Uterus (tissue), 4 donors: Measurements from ENCODE around the gene HABP4. TPM values are rescaled to one million over a fixed set of nuclear protein-coding genes. Genes with fewer than 3 reads are reported as not detected.

ENCODE experiments used
- DNase-seq, 2 donors: peaks; one replicate each; pipeline ENCODE4 v3.0.0-alpha.2; 2019 to 2020
- H3K27ac ChIP-seq, 2 donors: fragments of 200-600 bp; sonication (generic); 1 replicate in 1 of 2; 2 replicates in 1 of 2; pipeline ENCODE4 v1.5.1; 2016 to 2018
- H3K27me3 ChIP-seq, 2 donors: fragments of 200-600 bp; sonication (generic); one replicate each; pipeline ENCODE4 v1.5.1; 2018 to 2019; ENCODE audit warnings: control low read depth in 1 of 2
- H3K36me3 ChIP-seq, 2 donors: fragments of 200-600 bp; sonication (generic); one replicate each; pipeline ENCODE4 v1.5.1; 2019; ENCODE audit warnings: control low read depth in 1 of 2
- H3K4me1 ChIP-seq, 2 donors: fragments of 200-600 bp; sonication (generic); one replicate each; pipeline ENCODE4 v1.5.1; 2018 to 2019; ENCODE audit warnings: control low read depth in 1 of 2
- H3K4me3 ChIP-seq, 2 donors: fragments of 200-600 bp; sonication (generic); 1 replicate in 1 of 2; 2 replicates in 1 of 2; pipeline ENCODE4 v1.5.1; 2018 to 2019; ENCODE audit warnings: mild to moderate bottlenecking in 1 of 2
- H3K9me3 ChIP-seq, 2 donors: fragments of 200-600 bp; sonication (generic); one replicate each; pipeline ENCODE4 v1.5.1; 2019; ENCODE audit warnings: control low read depth in 1 of 2
- POLR2A ChIP-seq, 2 donors: fragments of 450-650 bp; IDR thresholded peaks; one replicate each; pipeline ENCODE4 v1.6.1; 2016; ENCODE audit warnings: antibody characterized with exemption in 2 of 2, mild to moderate bottlenecking in 1 of 2, moderate library complexity in 1 of 2
- intact Hi-C: fragments of 100-400 bp; cut with DNase I; formaldehyde crosslinking; loops from one replicate; pipeline ENCODE4 v1.15.1; 2023; ENCODE audit warnings: low total_unique reads
- total RNA-seq, 4 donors: library from RNA; depleted of rRNA in 3 of 4; stranded (reverse); fragments of >200 nt in 3 of 4; gene quantifications; one replicate each; pipeline versions ENCODE4 v1.1.0 to v1.2.4, GENCODE V29; 2014 to 2023
- TF ChIP-seq, protein P1 (sequence below), 4 experiments: fragments of 200-600 bp in 2 of 4; fragments of 450-650 bp in 2 of 4; sonication (generic) in 2 of 4; IDR thresholded peaks; one replicate each; pipeline ENCODE4 v1.5.1; 2016 to 2019; ENCODE audit warnings: antibody characterized with exemption in 4 of 4, mild to moderate bottlenecking in 2 of 4, moderate library complexity in 1 of 4
- donor health status: DM: yes; HTN: yes; CAD: no.

Gene HABP4
- total RNA-seq, 4 donors from 2014 or later: 4.1 to 19.4 (median 11.9) TPM

DNA sequence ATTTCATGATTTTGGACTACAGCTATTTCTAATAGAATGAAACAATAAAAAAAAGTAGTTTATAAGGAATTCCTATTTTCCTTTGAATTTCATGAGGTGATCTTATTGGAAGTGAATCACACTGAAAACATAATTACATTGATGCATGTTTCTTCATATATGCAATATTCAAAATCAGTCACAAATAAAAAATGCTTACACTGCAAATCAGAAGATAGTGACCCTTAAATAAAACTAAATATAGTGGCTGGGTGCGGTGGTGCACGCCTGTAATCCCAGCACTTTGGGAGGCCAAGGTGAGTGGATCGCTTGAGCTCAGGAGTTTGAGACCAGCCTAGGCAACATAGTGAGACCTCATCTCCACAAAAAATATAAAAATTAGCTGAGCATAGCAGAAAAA lies 90.1 kb downstream of the HABP4 start:
- intact Hi-C loops: no loop called here
- no peak for DNase-seq
- Histone ChIP-seq H3K4me1 (no peaks in the 10 kb centered on the region), H3K36me3 (no peaks in the 10 kb centered on the region), H3K27ac (no peak overlapping the region), H3K27me3 (no peaks in the 10 kb centered on the region), H3K4me3 (no peak overlapping the region), H3K9me3 (no peaks in the 10 kb centered on the region)
- TF ChIP-seq, protein P1, sequence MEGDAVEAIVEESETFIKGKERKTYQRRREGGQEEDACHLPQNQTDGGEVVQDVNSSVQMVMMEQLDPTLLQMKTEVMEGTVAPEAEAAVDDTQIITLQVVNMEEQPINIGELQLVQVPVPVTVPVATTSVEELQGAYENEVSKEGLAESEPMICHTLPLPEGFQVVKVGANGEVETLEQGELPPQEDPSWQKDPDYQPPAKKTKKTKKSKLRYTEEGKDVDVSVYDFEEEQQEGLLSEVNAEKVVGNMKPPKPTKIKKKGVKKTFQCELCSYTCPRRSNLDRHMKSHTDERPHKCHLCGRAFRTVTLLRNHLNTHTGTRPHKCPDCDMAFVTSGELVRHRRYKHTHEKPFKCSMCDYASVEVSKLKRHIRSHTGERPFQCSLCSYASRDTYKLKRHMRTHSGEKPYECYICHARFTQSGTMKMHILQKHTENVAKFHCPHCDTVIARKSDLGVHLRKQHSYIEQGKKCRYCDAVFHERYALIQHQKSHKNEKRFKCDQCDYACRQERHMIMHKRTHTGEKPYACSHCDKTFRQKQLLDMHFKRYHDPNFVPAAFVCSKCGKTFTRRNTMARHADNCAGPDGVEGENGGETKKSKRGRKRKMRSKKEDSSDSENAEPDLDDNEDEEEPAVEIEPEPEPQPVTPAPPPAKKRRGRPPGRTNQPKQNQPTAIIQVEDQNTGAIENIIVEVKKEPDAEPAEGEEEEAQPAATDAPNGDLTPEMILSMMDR (IDR thresholded peaks at IDR 0.05): no peak
- no peak for TF ChIP-seq POLR2A (IDR thresholded peaks at IDR 0.05)

Other genes with a start within 250 kb of the HABP4 start
- 1 to 10 TPM in 1 of 4 donors, not detected in 3; 3.2 TPM for gene HSD17B3, start 148.0 kb upstream of the HABP4 start, total RNA-seq
- gene SLC35D2, start 66.5 kb upstream of the HABP4 start, total RNA-seq: 10 to 100 TPM in 3 of 4 donors, 1 to 10 TPM in 1; 5.6 to 38.5 (median 21.0) TPM
- gene ZNF367, start 31.8 kb upstream of the HABP4 start, total RNA-seq: 10 to 100 TPM in 1 of 4 donors, 1 to 10 TPM in 2, under 1 TPM in 1; 0.26 to 21.2 (median 1.7) TPM
- gene CDC14B, start 169.7 kb downstream of the HABP4 start, total RNA-seq: 10 to 100 TPM in 3 of 4 donors, 1 to 10 TPM in 1; 9.7 to 40.5 (median 20.6) TPM
- gene PRXL2C, start 205.1 kb downstream of the HABP4 start, total RNA-seq: 10 to 100 TPM in 3 of 4 donors, 1 to 10 TPM in 1; 8.5 to 24.7 (median 19.8) TPM